ENCODE data around the gene PIAS4.

- no peak for TF ChIP-seq REST (IDR thresholded peaks at IDR 0.05; ENCODE audit: low read depth, low read length)
- TF ChIP-seq GABPA (IDR thresholded peaks at IDR 0.05; ENCODE audit: low read depth) = no peak
- TF ChIP-seq MEF2A (IDR thresholded peaks at IDR 0.05; ENCODE audit: insufficient read depth, low read depth, low read length) = no peak
- peak; percentile 51 for TF ChIP-seq POLR2AphosphoS5 (IDR thresholded peaks at IDR 0.05; ENCODE audit: low read length)
- TF ChIP-seq CTCF (IDR thresholded peaks at IDR 0.05 in 2 of 3, conservative IDR thresholded peaks at IDR 0.05 in 1 of 3; ENCODE audit: control insufficient read depth in 2 of 3, extremely low read depth in 1 of 3, insufficient read depth in 1 of 3, low read depth in 3 of 3, low read length in 3 of 3) = no peak
Observed at GRCh38 chr19:3976495-3977241, 30.9 kb upstream of the PIAS4 start.
